Measurements from ENCODE around the gene LIG1.

- no peak for TF ChIP-seq POLR2A (IDR thresholded peaks at IDR 0.05)
- peak in 2 of 4 donors; percentile 35 to 37 for TF ChIP-seq POLR2AphosphoS5 (IDR thresholded peaks at IDR 0.05)
- TF ChIP-seq CTCF (IDR thresholded peaks at IDR 0.05), result no peak
- no peak for TF ChIP-seq EP300 (IDR thresholded peaks at IDR 0.05)
Observed at GRCh38 chr19:48090281-48090802, 79.8 kb downstream of the LIG1 start.

Measured in sigmoid colon (tissue), 4 donors.